Chondrocyte (in vitro differentiated cells): ENCODE data around the gene TTC34. TPM values are rescaled to one million over a fixed set of nuclear protein-coding genes. Genes with fewer than 3 reads are reported as not detected.

Source experiments
- DNase-seq: peaks from one replicate; pipeline ENCODE4 v3.0.0; 2021; ENCODE audit warnings: mixed read lengths, low spot score
- H3K27ac Mint-ChIP-seq: one replicate; pipeline ENCODE4 v1.8.0; 2021; ENCODE audit warnings: mild to moderate bottlenecking, moderate library complexity, mixed read lengths; ENCODE audit not compliant: unreplicated experiment
- H3K27me3 Mint-ChIP-seq: 2 replicates; pipeline ENCODE4 v1.8.0; 2021; ENCODE audit warnings: low read depth, mixed read lengths
- H3K36me3 Mint-ChIP-seq: 2 replicates; pipeline ENCODE4 v1.8.0; 2021; ENCODE audit warnings: low read depth, mixed read lengths
- H3K4me1 Mint-ChIP-seq: 2 replicates; pipeline ENCODE4 v1.8.0; 2021; ENCODE audit warnings: low read depth, mild to moderate bottlenecking, mixed read lengths
- H3K4me3 Mint-ChIP-seq: one replicate; pipeline ENCODE4 v1.8.0; 2021; ENCODE audit warnings: mild to moderate bottlenecking, moderate library complexity, mixed read lengths; ENCODE audit not compliant: unreplicated experiment
- H3K9me3 Mint-ChIP-seq: 2 replicates; pipeline ENCODE4 v1.8.0; 2021; ENCODE audit warnings: low read depth, mixed read lengths
- total RNA-seq: library from RNA; stranded (reverse); gene quantifications from 3 replicates; pipeline ENCODE4 v1.2.1, GENCODE V29; 2021
- TF ChIP-seq, protein P1 (sequence below): fragments of 200-600 bp; sonication (generic); IDR thresholded peaks from 2 replicates; pipeline ENCODE4 v1.5.0; 2021; ENCODE audit warnings: antibody characterized with exemption, mild to moderate bottlenecking, moderate library complexity

Gene TTC34
- total RNA-seq, 1 donor from 2014 or later: 0.60 TPM

DNA sequence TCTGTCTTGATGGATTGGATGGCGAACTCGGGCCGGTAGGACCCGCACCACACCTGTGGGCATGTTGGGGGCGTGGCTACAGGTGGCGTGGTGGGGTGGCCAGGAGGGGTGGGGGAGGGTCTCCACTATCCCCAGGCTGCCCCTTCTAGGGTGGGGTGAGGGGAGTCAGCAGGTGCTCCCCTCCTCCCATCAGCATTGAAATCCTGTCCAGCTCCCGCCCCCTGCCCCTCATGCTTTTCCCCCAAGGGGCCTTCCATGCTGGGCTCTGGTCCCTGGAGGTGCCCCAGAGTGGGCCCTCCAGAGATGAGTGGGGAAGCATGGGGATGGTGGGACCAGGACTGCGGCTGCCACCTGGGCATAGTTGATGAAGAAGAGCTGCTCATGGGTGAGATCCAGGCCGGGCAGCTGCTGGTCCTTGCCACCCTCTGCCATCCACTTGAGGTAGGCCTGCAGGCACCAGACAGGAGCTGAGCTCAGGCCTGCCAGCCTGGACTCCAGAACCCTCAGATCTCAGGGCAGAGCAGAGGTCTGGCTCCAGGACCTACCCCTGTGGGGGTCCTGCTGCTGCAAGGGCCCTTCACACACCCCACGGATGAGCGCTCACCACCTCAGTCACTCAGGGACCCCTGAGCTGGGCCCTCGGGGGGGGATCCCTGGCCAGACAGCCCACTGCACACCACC is 209.8 kb downstream of the TTC34 start:
- H3K4me1 Mint-ChIP-seq: peaks cover 12% of the 10 kb centered on the region
- no peak overlapping the region for H3K27ac Mint-ChIP-seq
- peak; percentile 91 for DNase-seq
- no peak overlapping the region for H3K4me3 Mint-ChIP-seq
- H3K27me3 Mint-ChIP-seq: no peaks in the 10 kb centered on the region
- H3K36me3 Mint-ChIP-seq: no peaks in the 10 kb centered on the region
- TF ChIP-seq, protein P1, sequence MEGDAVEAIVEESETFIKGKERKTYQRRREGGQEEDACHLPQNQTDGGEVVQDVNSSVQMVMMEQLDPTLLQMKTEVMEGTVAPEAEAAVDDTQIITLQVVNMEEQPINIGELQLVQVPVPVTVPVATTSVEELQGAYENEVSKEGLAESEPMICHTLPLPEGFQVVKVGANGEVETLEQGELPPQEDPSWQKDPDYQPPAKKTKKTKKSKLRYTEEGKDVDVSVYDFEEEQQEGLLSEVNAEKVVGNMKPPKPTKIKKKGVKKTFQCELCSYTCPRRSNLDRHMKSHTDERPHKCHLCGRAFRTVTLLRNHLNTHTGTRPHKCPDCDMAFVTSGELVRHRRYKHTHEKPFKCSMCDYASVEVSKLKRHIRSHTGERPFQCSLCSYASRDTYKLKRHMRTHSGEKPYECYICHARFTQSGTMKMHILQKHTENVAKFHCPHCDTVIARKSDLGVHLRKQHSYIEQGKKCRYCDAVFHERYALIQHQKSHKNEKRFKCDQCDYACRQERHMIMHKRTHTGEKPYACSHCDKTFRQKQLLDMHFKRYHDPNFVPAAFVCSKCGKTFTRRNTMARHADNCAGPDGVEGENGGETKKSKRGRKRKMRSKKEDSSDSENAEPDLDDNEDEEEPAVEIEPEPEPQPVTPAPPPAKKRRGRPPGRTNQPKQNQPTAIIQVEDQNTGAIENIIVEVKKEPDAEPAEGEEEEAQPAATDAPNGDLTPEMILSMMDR: no peak
- H3K9me3 Mint-ChIP-seq: no peaks in the 10 kb centered on the region

DNA sequence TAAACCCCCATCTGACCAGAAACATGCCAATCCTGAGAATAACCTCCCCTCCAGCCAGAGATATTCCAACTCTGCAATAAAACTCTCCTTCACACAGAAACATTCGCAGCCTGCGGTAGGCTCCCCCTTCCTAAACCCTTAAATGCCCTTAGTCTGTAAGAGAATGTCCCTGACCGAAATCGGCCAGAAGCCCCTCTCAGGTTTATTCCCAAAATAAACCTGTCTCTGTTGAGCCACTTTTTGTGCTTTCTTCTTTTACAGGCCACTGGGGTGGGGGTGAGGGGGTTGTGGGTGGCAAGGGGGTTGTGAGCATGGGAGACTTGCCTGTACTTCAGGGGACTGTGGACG is 210.3 kb downstream of the TTC34 start:
- H3K36me3 Mint-ChIP-seq: no peaks in the 10 kb centered on the region
- H3K27ac Mint-ChIP-seq: no peak overlapping the region
- H3K9me3 Mint-ChIP-seq: no peaks in the 10 kb centered on the region
- TF ChIP-seq, protein P1: no peak
- peaks cover 12% of the 10 kb centered on the region for H3K4me1 Mint-ChIP-seq
- H3K27me3 Mint-ChIP-seq: no peaks in the 10 kb centered on the region
- no peak for DNase-seq
- H3K4me3 Mint-ChIP-seq: no peak overlapping the region

DNA sequence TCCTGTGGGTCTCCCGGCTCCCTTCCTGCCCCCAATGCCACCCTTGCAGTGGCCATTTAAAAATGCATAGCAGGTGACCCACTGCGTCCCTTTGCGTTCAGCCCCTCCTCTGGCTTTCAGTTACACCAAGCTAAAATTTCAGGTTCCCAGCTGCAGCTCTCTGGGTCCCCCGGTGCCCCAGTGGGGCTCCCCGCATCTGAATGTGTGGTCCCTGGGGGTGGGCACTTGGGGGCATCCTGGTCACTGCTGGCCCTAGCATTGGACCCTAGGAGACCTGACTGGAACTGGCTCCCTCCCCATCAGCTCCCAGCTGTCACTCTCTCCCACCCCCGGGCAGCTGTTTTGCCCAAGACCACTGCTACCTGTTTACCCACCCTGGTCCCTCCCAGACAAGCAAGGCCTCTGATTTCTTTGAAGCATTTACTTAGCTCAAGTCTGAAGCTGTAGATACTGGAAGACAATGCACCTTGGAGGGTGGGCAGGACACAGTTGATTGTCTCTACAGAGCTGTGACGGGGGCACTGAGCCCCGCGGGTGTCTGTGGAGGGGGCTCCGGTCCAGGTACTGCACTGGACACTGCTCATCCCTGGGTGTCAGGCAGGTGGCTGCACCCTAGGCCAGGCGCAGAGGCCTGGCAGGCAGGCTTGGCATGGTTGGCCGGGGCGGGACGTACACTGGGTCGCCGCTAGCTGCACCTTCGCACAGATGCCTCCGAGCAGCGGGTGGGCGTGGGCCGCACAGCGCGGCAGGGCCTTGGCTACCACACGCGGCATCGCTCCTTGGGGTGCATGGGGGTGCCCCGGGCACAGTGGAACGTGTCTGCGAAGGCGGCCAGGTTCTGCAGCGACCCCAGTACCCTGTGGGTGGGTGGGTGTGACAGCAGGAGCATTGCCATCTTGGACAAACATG is 211.0 kb downstream of the TTC34 start:
- Mint-ChIP-seq H3K36me3 (no peaks in the 10 kb centered on the region), H3K27ac (no peak overlapping the region), H3K27me3 (no peaks in the 10 kb centered on the region), H3K4me3 (no peak overlapping the region), H3K4me1 (peaks cover 15% of the 10 kb centered on the region), H3K9me3 (no peaks in the 10 kb centered on the region)
- DNase-seq: peak; percentile 92
- TF ChIP-seq, protein P1: no peak

DNA sequence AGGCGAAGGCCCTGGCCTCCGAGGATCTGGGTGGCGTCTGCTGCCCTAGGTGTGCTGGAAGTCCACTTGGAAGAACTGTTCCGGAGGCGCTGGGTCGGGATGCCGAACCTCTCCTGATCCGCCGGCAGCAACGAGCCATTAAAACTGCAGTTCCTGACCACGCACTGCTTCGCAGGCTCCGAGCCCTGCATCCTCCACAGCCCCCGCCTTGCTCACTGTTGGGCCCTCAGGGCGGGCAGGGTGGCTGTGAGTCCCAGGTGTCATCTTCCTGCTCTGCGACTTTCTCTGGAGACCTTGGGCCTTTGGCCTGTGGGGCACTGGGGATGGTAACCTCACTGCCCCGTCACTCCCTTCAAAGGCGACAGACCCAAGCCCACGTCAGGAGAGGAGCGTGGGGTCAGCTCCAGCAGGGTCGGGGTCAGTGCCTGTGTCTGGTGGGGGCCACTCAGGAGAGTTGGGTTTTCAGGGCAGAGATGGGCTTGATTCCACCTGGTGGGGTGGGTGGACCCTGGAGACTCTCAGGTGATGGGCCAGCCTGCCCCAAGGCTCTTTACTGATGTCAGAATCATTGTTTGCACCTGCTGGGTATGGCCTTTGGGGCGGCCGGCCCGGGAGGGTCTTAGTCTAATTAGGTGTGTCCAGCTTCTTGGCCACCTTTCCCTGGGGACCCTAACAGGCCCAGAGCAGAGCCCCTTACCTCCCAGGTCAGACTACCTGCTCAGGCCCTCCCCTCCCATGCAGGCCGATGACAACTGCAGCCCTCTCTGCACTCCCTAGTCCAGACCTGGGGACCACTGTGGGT is 211.9 kb downstream of the TTC34 start:
- Mint-ChIP-seq H3K36me3 (no peaks in the 10 kb centered on the region), H3K4me1 (peaks cover 17% of the 10 kb centered on the region), H3K4me3 (no peak overlapping the region), H3K27me3 (no peaks in the 10 kb centered on the region), H3K9me3 (no peaks in the 10 kb centered on the region), H3K27ac (no peak overlapping the region)
- peak; percentile 79 for DNase-seq
- TF ChIP-seq, protein P1: no peak
